Pancreas (tissue), 10 donors: ENCODE data around the gene C12orf60. TPM values are rescaled to one million over a fixed set of nuclear protein-coding genes. Genes with fewer than 3 reads are reported as not detected.

Experiments
- ATAC-seq, 4 donors: fragments of 200-7000 bp; cut with Tn5 transposase; one replicate each; pipeline versions ENCODE4 v1.8.0 to v1.9.1; 2020; ENCODE audit warnings: mild to moderate bottlenecking in 4 of 4, moderate library complexity in 4 of 4
- DNase-seq, 6 donors: peaks; one replicate each; pipeline ENCODE4 v3.0.0-alpha.2; 2020
- FAIRE-seq: peaks from 2 replicates; lab custom pipeline; 2012; peaks lifted over from hg19 to GRCh38; lab: Jason Lieb, UNC
- H3K27ac ChIP-seq, 4 donors: fragments of 200-600 bp; sonication (generic); 1 replicate in 3 of 4; 2 replicates in 1 of 4; pipeline versions ENCODE4 v1.5.0 to v1.8.0; 2020
- H3K27me3 ChIP-seq, 4 donors: fragments of 200-600 bp; one replicate each; pipeline ENCODE4 v1.8.0; 2021
- H3K36me3 ChIP-seq, 3 donors: fragments of 200-600 bp; sonication (generic) in 1 of 3; one replicate each; pipeline versions ENCODE4 v1.5.0 to v1.8.0; 2020 to 2021
- H3K4me1 ChIP-seq, 3 donors: fragments of 200-600 bp; one replicate each; pipeline ENCODE4 v1.8.0; 2021
- H3K4me3 ChIP-seq, 4 donors: fragments of 200-600 bp; sonication (generic) in 2 of 4; one replicate each; pipeline versions ENCODE4 v1.5.0 to v1.8.0; 2020 to 2021
- H3K9me3 ChIP-seq, 4 donors: fragments of 200-600 bp; one replicate each; pipeline ENCODE4 v1.8.0; 2021
- CTCF ChIP-seq, 4 donors: fragments of 200-600 bp; sonication (generic) in 3 of 4; IDR thresholded peaks; one replicate each; pipeline versions ENCODE4 v1.5.0 to v1.8.0; 2021; ENCODE audit warnings: antibody characterized with exemption in 4 of 4
- WGBS, 2 donors: extraction: QIAGEN DNeasy Blood & Tissue Kit; methylation state at CpG; one replicate each; pipeline ENCODE4 v1.1.7; 2013; 5-methylcytosine and 5-hydroxymethylcytosine counted together
- intact Hi-C, 3 donors: fragments of 100-400 bp; cut with DNase I; formaldehyde crosslinking; loops; one replicate each; pipeline versions ENCODE4 v1.11.1 to v1.14.2; 2022
- polyA plus RNA-seq, 2 donors: library from polyadenylated mRNA; stranded (reverse); fragments of 200-250 nt; gene quantifications; one replicate each; pipeline ENCODE4 v1.2.3, GENCODE V29; 2013
- total RNA-seq, 6 donors: library from RNA; stranded (reverse); fragmentation: NEBNext Ultra II Directional in 4 of 6; extraction: Animal tissue kit (Norgen Biotek cat#: 25700) in 4 of 6; gene quantifications; one replicate each; pipeline versions ENCODE4 v1.2.1 to v1.2.4, GENCODE V29; 2021 to 2023
- donor health status: healthy with polysubstance abuse.
- donor health status: DM: no; HTN: no; CAD: no; lungs with moderate emphysema.
- donor health status: DM: no; HTN: no; CAD: no.
- donor health status: control.
- donor health status: control.
- donor health status: Bipolar disorder and iron deficiency.
- donor health status: DM: yes; HTN: yes; CAD: no.
- donor health status: DM: no; HTN: no; CAD: no.
- donor health status: DM: no; HTN: no; CAD: no.
- donor health status: DM: yes; HTN: yes; CAD: no.

The C12orf60 gene
- total and polyA plus RNA-seq, 8 donors, result 0.28 to 1.0 (median 0.62) TPM

DNA sequence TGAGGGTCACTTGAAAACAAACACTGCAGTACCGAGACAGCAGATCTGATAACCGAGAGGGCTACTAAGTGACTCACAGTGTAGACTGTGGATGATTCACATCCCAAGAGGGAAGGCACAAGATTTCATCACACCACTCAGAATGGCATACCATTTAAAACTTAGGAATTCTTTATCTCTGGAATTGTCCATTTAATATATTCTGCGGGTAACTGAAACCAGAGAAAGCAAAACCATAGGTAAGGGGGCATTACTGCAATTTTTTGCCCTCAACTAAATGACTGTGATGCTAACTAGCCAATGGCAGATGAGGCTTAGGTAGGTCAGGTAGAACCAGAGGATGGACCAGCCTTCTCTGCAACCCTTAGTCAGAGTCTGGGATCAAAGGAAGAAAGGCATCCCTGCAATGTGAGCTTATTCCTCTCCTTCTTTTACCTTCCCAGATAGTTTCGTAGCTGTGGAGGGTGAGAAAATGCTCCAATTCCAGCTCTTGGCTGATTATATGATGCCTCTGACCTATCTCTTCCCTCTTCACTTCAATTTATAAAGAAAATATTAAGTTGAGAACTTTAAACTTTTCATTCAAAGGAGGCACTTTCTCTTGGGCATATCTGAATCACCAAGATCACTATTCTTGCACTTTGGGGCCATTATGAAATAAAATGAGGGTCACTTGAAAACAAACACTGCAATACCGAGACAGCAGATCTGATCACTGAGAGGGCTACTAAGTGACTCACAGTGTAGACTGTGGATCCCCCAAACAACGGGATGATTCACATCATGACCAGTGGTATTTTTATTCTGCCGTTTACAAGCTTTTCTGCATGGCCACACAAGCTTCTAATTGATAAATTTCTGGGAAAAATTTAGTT lies 33.1 kb downstream of the C12orf60 start:
- intact Hi-C loops, result no loop called here
- H3K9me3 ChIP-seq, result no peaks in the 10 kb centered on the region
- no peak for TF ChIP-seq CTCF (IDR thresholded peaks at IDR 0.05)
- no peak for FAIRE-seq
- peak in 3 of 4 donors; percentile 55 to 82 (median 64) for ATAC-seq
- peaks cover 5 to 24% (median 6%) of the 10 kb centered on the region in 3 donors for H3K4me1 ChIP-seq
- peak overlapping the region in 2 of 4 donors; percentile 33 to 50 for H3K27ac ChIP-seq
- no peaks in the 10 kb centered on the region for H3K36me3 ChIP-seq
- no peak for DNase-seq
- 76 to 82% methylated on average over 7 of the region's 7 CpGs for WGBS, 2 donors
- no peak overlapping the region for H3K4me3 ChIP-seq
- H3K27me3 ChIP-seq, result no peaks in the 10 kb centered on the region

DNA sequence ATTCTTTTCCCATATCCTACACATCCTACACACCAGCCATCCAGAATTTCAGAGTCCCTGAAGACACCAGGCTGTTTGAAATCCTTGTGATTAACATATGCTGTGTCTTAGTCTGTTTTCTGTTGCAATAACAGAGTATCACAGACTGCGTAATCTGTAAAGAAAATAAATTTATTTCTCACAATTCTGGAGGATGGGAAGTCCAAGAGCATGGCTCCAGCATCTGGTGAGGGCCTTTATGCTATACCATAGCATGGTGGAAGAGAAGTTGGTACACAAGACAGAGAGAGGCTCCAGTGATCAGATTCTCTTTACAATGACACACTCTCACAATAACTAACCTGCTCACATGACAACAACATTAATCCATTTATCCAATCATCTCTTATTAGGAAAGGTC lies 35.8 kb downstream of the C12orf60 start:
- 95 to 100% methylated on average over 1 of the region's 1 CpG for WGBS, 2 donors
- no peak for DNase-seq
- Histone ChIP-seq H3K36me3 (no peaks in the 10 kb centered on the region), H3K27me3 (no peaks in the 10 kb centered on the region), H3K4me3 (no peak overlapping the region), H3K9me3 (no peaks in the 10 kb centered on the region), H3K27ac (no peak overlapping the region), H3K4me1 (peaks cover 22 to 42% (median 23%) of the 10 kb centered on the region in 3 donors)
- no peak for ATAC-seq
- no peak for FAIRE-seq
- intact Hi-C loops, result no loop called here
- TF ChIP-seq CTCF (IDR thresholded peaks at IDR 0.05), result no peak

DNA sequence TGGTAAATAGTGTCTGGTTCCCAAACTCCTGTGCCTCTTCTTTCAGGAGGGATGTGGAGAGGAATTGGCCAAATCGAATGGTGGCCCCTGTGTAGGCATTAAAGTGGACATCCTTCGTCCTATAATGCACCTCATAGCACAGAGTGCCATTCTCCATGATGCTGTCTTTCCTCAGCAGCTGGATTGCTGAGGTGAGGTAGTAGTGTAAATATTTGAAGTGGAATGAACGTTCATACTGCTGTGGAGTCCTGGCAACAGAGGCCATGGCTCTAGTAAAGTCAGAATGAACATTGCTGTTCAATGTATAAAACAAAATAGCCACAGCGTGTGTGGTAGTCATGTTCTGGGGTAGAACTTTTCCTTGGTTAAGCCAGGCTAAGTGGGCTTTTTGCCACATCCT lies 37.1 kb downstream of the C12orf60 start:
- Histone ChIP-seq H3K9me3 (no peaks in the 10 kb centered on the region), H3K4me3 (no peak overlapping the region), H3K27ac (peak overlapping the region in 3 of 4 donors; percentile 4 to 82 (median 77)), H3K36me3 (no peaks in the 10 kb centered on the region), H3K27me3 (no peaks in the 10 kb centered on the region), H3K4me1 (peaks cover 22 to 39% (median 24%) of the 10 kb centered on the region in 3 donors)
- no peak for TF ChIP-seq CTCF (IDR thresholded peaks at IDR 0.05)
- ATAC-seq, result peak; percentile 18 to 64 (median 30)
- intact Hi-C loops, result loop anchor here in 1 of 3 donors (10.0 kb wide), 1 partner anchor 84 kb away; no protein-coding TSS in a partner anchor
- FAIRE-seq, result no peak
- DNase-seq, result no peak
- WGBS, 2 donors, result 70 to 73% methylated on average over 4 of the region's 4 CpGs

- TF ChIP-seq CTCF (IDR thresholded peaks at IDR 0.05), result no peak
- DNase-seq, result peak in 4 of 6 donors; percentile 52 to 79 (median 70)
- no peaks in the 10 kb centered on the region for H3K27me3 ChIP-seq
- H3K4me1 ChIP-seq, result peaks cover 32 to 50% (median 35%) of the 10 kb centered on the region in 3 donors
- no peak for FAIRE-seq
- H3K36me3 ChIP-seq, result no peaks in the 10 kb centered on the region
- peak overlapping the region in 1 of 4 donors; percentile 8 for H3K4me3 ChIP-seq
- WGBS, 2 donors, result 6 to 8% methylated on average over 3 of the region's 3 CpGs
- intact Hi-C loops, result loop anchor here in 1 of 3 donors (10.0 kb wide), 1 partner anchor 83 kb away; no protein-coding TSS in a partner anchor
- no peaks in the 10 kb centered on the region for H3K9me3 ChIP-seq
- peak overlapping the region; percentile 4 to 82 (median 43) for H3K27ac ChIP-seq
- peak; percentile 74 to 87 (median 84) for ATAC-seq
Observed at GRCh38 chr12:14841761-14842160, 38.3 kb downstream of the C12orf60 start.
